GM12892 (cell line): Measurements from ENCODE around the gene DMBX1.

Experiments
- POLR2A ChIP-seq: IDR thresholded peaks from 2 replicates; pipeline ENCODE4 v1.6.1; 2011; ENCODE audit warnings: low read depth, low read length, control low read depth
- POLR2AphosphoS5 ChIP-seq: IDR thresholded peaks from 2 replicates; pipeline ENCODE4 v1.6.1; 2011; ENCODE audit warnings: low read depth, low read length, control low read depth

- TF ChIP-seq POLR2A (no peak), POLR2AphosphoS5 (no peak)
These were observed 43.8 kb upstream of the DMBX1 start for GRCh38 chr1:46445773-46446256.
